CD4-positive, alpha-beta T cell treated with Interleukin-15 for 4 hours (primary cell): Measurements from ENCODE around the gene LPAR6.

Experiments
- DNase-seq: peaks from one replicate; pipeline ENCODE4 v3.0.0-alpha.2; 2020; ENCODE audit warnings: low spot score

The LPAR6 gene

DNA sequence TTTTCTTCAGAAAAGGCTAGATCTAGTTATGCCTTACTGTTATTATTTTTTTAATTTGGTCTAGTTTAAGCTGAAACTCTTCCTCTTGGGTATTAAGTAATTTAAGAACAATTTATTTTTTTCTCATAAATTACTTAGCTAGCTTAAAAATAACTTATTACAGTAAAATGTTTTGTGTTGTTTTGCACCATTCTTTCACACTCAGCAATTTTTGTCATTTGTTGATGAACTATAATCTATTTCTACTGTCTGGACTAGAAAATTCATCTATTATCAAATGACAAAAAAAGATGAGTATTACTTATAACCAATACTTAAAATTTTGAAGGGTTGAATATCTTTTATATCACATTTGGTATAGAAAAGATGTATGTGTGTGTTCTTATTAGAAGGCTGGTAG, 1.6 kb upstream of the LPAR6 start:
- no peak for DNase-seq

- peak; percentile 43 for DNase-seq
Observed at GRCh38 chr13:48411841-48412531, 927 bp downstream of the LPAR6 start.

GRCh38 chr13:48411147-48411794, 1.6 kb downstream of the LPAR6 start:
- no peak for DNase-seq

DNA sequence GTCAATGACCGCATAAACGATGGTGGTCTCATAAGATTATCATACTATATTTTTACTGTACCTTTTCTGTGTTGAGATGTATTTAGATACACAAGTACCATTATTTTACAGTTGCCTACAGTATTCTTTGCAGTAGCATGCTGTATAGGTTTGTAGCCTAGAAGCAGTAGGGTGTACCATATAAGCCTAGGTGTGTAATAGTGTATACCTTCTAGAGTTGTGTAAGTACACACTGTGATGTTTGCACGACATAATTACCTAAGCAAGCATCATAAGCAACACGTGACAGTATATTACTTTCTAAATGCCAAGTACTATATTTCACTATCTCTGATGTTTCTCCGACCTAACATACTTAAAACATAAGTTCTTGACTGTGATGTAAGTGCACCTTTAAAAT, 2.7 kb downstream of the LPAR6 start:
- peak; percentile 21 for DNase-seq

DNA sequence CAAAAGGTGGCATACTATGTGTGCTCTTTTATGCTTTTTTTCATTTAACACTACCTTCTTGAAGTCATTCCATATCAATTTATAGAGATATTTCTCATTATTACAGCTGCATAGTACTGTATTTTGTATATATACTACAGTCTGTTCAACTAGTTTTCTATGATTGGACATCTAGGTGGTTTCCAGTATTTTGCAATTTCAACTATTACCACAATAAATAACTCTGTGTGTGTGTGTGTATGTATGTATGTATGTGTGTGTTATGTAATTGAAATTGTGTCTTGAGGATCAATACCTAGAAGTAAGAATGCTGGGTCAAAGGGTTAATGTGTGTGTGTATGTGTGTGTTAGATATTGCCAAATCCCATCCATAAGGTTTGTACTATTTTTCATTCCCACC, 7.0 kb downstream of the LPAR6 start:
- DNase-seq: peak; percentile 24

DNA sequence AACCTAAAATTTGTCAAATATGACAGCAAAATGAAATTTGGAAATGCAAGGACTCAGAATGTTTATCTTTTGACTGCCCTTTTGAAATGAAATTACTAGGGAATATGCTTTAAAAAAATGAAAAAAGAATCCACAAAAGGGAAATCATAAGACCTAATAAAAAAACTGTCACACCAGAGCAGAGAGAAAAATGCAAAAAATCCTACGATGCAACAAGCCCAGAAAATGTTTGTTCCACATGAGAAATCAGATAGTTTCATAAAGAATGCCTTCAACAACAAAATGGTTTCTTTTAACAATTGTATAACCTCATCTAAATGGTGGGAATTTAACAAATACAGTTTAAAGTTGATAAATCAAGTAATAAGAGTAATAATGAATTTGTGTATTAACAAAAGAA, 8.0 kb downstream of the LPAR6 start:
- no peak for DNase-seq

GRCh38 chr13:48403913-48404312, 9.0 kb downstream of the LPAR6 start:
- no peak for DNase-seq

DNA sequence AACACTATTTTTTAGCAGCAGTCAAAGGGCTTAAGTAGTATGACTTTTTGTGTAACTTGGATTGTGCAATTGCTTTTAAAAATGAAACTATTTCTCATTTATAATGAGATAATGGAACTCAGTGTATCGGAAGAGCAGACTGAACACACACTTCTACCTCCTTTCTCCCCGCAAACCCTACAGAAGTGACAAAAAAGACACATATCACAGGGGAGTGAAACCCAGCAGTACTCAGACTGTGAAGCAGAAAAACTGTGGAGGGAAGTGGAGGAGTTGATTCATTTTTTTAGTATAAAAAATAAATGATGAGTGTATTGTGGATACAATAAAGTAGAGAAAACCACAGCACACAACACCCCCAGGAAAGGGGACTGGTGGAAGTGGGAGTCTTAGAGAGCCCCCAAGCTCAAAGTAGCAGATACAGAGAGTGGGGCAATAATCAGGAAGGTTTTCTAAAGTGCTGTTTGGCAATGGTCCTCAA, 9.7 kb downstream of the LPAR6 start:
- DNase-seq: peak; percentile 44

DNA sequence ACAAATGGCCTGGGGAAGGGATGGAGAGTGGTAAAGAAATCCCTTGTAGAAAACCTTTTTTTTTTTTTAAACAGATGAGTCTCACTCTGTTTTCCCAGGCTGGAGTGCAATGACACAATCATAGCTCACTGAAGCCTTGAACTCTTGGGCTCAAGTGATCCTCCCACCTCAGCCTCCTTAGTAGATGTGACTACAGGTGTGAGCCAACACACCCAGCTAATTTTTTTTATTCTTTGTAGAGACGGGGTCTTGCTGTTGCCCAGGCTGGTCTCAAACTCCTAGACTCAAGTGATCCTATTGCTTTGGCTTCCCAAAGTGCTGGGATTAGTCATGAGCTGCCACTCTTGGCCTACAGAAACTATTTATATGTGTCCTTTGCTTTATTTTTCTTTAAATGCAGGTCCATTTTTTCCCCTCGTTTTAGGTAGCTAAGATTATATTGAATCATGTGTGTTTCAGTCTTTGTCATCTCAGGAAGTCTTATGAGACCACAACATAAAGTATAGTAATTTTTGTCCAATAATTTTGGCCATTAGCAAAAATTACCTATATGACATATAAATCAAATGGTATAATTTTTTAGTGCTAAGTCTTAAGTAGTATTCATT, 10.5 kb downstream of the LPAR6 start:
- DNase-seq: no peak

DNA sequence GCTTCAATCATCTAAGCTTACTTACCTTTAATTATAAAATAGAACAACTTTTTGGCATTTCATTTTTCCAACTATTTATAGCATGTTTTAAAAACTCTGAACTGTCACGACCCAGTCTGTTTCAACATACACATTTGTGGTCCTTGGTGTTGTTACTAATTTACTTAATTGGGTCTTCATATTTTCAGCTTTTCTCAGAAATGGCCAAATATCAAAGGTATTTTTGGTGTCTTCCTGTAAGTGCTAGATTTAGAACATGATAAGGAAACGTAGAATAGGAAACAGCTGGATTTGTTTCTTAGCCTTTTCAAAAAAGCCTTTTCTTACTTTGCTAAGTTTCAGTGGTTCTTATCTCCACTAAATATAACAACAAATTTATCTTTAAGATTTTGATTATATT, 11.4 kb downstream of the LPAR6 start:
- DNase-seq: peak; percentile 57

- DNase-seq: peak; percentile 31
Observed at GRCh38 chr13:48400850-48401291, 12.0 kb downstream of the LPAR6 start.

DNA sequence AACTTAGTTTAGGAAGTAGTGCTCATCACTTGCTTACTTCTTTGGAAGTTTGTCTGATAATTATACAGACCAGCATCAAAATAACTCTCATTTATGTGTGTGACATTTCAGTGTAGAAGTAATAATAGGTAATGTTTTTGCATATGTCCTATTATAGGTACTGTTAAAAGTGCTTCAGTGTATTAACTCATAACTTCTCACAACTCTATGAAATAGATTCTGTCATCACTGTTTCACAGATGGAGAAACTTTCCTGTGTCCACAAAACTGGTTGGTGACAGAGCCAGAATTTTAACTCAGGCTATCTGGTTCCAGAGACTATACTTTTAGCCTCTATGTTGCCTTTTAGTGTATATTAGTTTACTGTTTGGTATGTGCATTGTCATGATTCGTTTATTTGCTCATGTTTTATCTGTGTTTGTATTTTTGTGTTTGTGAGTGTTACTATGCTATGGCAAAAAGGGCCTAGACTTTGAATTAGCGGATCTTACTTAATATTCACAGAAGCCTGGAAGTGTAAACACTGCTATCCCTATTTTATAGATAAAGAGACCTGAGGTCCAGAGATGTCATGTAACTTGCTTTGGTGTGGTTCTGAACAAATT, 12.7 kb downstream of the LPAR6 start:
- no peak for DNase-seq

- DNase-seq: no peak
Observed at GRCh38 chr13:48398450-48399095, 14.3 kb downstream of the LPAR6 start.

- DNase-seq: no peak
Observed at GRCh38 chr13:48397744-48398143, 15.2 kb downstream of the LPAR6 start.

DNA sequence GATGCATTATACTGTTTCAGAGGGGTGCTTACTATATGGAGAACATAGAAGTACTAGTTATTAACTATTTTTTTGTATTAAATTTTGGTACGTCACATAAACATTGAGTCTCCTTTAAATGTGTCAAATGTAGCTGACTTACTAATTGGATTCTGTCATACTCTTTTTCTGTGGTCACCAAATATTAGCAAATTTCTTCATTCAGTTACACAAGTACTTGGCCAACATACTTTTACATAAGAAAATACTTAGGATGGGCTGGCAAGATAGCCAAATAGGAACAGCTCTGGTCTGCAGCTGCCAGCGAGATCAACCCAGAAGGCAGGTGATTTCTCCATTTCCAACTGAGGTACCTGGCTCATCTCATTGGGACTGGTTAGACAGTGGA, 19.2 kb downstream of the LPAR6 start:
- no peak for DNase-seq

DNA sequence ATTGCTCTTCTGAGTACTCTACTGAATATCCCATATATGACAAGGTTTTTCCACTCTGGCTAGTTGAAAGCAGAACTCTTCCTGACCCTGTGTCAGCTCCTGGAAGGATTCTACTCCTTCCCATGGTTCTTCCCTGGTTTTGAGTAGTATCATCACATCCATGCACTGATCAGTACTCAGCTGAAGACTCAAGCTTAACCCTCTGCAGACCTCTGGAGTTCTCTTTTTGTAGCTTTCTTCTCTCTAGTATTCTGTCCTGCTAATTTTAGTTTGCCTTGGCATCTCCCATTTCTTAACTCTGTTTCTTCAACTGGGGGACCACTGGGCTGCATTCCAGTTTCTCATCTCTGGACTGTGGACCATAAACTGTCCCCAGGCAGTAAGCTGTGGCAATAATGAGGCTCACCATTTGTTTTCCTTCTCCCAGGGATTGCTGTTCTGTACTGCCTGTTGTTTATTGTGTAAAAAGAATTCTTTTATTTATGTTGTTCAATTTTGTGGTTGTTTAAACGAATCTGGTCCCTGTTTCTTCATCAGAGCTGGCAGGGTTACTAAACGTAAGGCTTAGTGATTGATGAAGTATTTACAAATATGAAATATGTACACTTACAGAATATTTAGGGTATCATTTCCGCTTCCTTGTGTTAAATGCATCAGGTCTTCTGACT, 19.7 kb downstream of the LPAR6 start:
- no peak for DNase-seq

GRCh38 chr13:48391257-48391656, 21.7 kb downstream of the LPAR6 start:
- no peak for DNase-seq

DNA sequence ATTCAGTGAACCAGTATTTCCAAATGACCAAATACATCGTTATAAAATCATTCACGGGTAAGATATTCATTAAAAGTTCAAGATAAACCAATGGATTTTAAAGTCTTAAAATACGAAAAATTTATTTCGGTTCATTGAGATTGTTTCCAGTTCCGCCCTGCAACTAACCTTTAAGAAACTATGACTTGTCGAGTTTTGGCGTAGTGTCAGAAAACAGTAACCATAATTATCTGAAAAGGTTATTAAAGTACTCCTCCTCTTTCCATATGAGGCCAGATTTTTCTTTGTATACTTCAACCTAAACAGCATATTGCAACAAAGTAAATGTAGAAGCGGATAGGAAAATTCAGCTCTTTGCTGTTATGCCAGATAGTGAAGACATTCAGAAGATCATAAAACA, 26.1 kb downstream of the LPAR6 start:
- no peak for DNase-seq

- no peak for DNase-seq
Observed at GRCh38 chr13:48383384-48383783, 29.5 kb downstream of the LPAR6 start.

GRCh38 chr13:48380581-48380980, 32.3 kb downstream of the LPAR6 start:
- no peak for DNase-seq

- no peak for DNase-seq
Observed at GRCh38 chr13:48377857-48378256, 35.1 kb downstream of the LPAR6 start.

- DNase-seq: no peak
Observed at GRCh38 chr13:48370815-48371214, 42.1 kb downstream of the LPAR6 start.
